Endothelial cell of hepatic sinusoid (primary cell): ENCODE measurements around the gene TSHZ1.

Experiments used
- in situ Hi-C: cut with HindIII; loops from 2 replicates; pipeline ENCODE4 v1.10.0; 2017; ENCODE audit warnings: low sequenced_read_pairs

TSHZ1 gene

GRCh38 chr18:75335511-75335910 is 124.9 kb downstream of the TSHZ1 start:
- in situ Hi-C loops, result no loop called here

GRCh38 chr18:75336767-75337166 is 126.2 kb downstream of the TSHZ1 start:
- in situ Hi-C loops, result no loop called here

GRCh38 chr18:75337348-75337747 is 126.8 kb downstream of the TSHZ1 start:
- in situ Hi-C loops, result no loop called here

- in situ Hi-C loops, result no loop called here
Measured at GRCh38 chr18:75338631-75339030, 128.0 kb downstream of the TSHZ1 start.
